ENCODE results near the gene RFX4.

The RFX4 gene

DNA sequence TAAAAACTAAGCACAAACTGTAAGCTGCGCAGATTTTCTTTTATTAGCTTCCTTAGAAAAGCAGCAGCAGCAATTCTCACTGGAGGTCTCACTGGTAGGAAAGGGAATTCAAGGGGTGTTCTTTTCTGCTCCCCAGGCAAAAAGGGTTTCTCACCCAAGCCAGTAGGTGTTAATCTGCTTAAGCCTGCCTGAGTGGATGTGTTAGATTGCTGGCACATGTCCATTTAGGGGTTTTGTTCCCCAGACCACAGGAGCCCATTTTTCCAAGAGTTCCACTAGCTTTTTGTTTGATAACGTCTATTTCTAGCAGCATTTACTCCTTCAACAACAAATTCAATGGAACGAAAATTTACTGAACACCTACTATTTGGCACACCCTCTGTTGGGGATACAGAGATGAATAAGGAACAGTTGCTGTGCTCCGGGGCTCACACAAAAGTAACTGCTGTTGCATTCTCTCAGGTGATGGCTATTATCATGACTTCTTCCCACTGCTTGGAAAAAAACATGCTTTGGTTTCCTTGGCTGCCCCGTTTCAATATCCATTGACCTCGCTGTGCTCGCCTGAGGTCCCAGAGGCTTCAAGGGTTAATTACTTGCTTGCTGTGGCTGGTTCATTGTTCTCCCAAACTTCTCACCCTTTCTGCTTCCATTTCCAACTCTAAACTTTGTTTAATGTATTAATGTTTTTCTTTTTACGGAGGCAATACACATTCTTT lies 160.6 kb downstream of the RFX4 start:
- Mint-ChIP-seq H3K9me3 (no peaks in the 10 kb centered on the region), H3K4me1 (peaks cover 18% of the 10 kb centered on the region), H3K27ac (no peak overlapping the region), H3K27me3 (peaks cover 4% of the 10 kb centered on the region), H3K36me3 (peaks cover 1% of the 10 kb centered on the region), H3K4me3 (no peak overlapping the region)

DNA sequence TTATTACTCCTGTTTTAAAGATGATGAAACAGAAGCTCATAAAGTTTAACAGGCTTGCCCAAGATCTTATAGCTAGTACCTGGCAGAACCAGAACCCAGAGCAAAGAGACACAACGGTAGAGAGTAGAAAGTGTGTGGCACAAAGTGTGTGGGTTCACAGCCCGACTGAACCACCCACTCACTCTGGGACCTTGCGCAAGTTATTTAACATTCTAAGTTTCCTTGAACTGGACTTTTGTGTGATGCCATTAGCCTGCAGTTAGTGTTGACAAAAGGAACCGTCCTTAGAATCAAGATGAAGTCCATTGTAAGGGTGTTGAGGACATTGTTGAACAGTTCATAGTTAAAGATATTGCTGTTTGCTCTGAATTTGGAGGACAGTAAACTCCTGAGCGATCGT lies 161.8 kb downstream of the RFX4 start:
- Mint-ChIP-seq H3K4me1 (peaks cover 21% of the 10 kb centered on the region), H3K36me3 (peaks cover 1% of the 10 kb centered on the region), H3K9me3 (no peaks in the 10 kb centered on the region), H3K27ac (no peak overlapping the region), H3K27me3 (peaks cover 4% of the 10 kb centered on the region), H3K4me3 (no peak overlapping the region)

DNA sequence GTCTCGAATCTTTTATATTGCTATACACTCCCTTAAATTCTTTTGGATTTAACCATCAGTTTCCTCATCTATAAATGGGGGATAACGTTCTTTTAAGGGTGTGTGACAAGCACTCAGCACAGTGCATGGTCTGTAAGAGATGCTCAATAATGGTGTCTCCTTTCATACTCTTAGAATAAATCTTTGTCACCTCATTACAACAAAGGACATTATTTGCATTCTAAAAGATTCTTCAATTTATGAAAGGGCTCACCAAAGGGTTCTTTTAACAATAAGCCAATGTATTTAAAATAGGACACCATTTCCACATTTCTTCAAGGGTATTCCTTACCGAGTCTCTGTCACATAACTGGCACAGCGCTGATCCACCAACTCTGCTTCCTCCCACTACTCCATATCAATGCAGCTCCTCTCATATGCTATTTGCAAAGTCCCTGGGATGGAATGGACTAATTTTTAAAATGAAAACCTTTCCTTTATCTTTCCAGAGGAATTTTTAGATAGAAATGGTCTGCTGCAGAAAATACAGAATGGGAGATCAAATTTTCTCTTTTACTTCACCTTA lies 162.5 kb downstream of the RFX4 start:
- H3K36me3 Mint-ChIP-seq: peaks cover 1% of the 10 kb centered on the region
- H3K9me3 Mint-ChIP-seq: no peaks in the 10 kb centered on the region
- peaks cover 4% of the 10 kb centered on the region for H3K27me3 Mint-ChIP-seq
- peaks cover 21% of the 10 kb centered on the region for H3K4me1 Mint-ChIP-seq
- H3K27ac Mint-ChIP-seq: no peak overlapping the region
- no peak overlapping the region for H3K4me3 Mint-ChIP-seq

DNA sequence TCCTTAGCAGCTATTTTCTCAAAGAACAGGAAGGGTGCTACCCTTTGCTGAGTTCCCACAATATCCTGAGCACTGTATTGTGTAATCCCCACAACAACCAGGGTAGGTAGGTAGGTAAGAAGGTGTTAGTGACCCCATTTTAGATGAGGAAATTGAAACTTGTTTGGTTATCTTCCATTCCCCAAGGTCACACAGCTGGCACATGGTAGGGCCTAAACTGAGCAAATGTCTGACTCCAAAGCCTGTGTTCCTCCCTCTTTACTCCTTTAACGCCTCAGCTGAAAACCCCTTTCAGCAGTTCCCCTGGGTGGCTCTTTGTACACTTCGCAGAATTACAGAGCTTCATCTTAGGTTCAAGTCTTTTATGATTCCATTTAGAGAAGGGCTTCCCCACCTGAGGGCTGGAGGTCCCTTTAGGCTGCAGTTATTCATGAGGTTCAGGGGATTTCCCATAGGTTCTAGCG lies 165.2 kb downstream of the RFX4 start:
- Mint-ChIP-seq H3K27ac (peak overlapping the region; percentile 93), H3K9me3 (no peaks in the 10 kb centered on the region), H3K4me1 (peaks cover 21% of the 10 kb centered on the region), H3K27me3 (peaks cover 2% of the 10 kb centered on the region), H3K36me3 (peaks cover 1% of the 10 kb centered on the region), H3K4me3 (peak overlapping the region; percentile 70)

DNA sequence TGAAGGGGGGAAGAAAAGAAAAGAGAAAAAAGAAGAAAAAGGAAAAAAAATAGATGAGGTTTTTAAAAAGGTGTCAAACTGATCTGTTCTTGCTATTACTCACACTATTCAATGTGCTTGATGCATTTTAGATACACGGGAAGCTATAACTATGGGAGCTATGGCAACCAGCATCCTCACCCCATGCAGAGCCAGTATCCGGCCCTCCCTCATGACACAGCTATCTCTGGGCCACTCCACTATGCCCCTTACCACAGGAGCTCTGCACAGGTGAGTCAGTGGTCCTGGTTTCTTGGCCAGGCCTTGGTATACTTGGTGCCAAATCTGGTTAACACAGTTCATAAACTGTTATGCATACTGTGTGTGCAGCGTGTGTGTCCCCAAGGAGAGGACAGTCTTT lies 167.7 kb downstream of the RFX4 start:
- H3K4me3 Mint-ChIP-seq: no peak overlapping the region
- H3K9me3 Mint-ChIP-seq: no peaks in the 10 kb centered on the region
- H3K4me1 Mint-ChIP-seq: peaks cover 39% of the 10 kb centered on the region
- H3K36me3 Mint-ChIP-seq: peaks cover 1% of the 10 kb centered on the region
- H3K27ac Mint-ChIP-seq: no peak overlapping the region
- no peaks in the 10 kb centered on the region for H3K27me3 Mint-ChIP-seq

DNA sequence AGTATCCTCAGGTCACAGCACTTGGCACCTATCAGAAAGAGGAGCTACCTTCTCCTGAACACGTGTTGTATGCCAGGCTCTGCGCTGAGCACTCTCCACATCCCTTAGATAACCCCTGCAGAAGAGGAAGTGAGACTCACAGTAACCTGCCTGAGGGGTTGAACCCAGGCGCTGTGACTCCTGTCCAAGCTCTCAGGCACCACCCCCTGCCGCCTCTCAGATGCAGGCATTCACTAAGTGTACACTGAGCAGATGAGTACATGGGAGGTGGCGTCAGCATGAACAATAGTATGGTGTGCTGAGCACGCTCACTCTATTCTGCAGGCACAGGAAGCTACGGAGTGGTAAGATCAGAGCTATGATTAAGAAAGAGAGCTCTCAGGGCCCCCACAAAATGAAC lies 170.7 kb downstream of the RFX4 start:
- Mint-ChIP-seq H3K27me3 (no peaks in the 10 kb centered on the region), H3K27ac (no peak overlapping the region), H3K36me3 (peaks cover 1% of the 10 kb centered on the region), H3K4me1 (peaks cover 22% of the 10 kb centered on the region), H3K4me3 (peak overlapping the region; percentile 33), H3K9me3 (no peaks in the 10 kb centered on the region)

DNA sequence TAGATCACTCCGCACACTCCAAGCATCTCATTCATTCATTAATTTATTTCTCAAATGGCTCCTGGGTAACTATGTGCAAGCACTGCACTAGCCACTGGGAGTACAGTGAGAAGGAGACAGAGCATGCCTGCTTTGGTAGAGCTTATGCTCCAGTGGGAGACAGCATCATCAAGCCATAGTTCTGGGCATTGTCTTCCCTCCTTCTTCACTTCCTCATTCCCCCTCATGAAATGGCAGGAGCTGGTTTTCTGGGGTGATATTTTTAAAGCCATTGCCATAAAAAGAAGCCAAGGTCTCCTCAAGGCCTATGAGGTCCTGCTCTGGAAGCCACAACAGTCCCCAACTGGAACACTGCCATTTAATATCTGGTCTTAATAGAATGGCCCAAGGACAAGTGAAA lies 171.5 kb downstream of the RFX4 start:
- Mint-ChIP-seq H3K36me3 (peaks cover 1% of the 10 kb centered on the region), H3K4me1 (peaks cover 27% of the 10 kb centered on the region), H3K27me3 (no peaks in the 10 kb centered on the region), H3K9me3 (no peaks in the 10 kb centered on the region), H3K4me3 (no peak overlapping the region), H3K27ac (no peak overlapping the region)

DNA sequence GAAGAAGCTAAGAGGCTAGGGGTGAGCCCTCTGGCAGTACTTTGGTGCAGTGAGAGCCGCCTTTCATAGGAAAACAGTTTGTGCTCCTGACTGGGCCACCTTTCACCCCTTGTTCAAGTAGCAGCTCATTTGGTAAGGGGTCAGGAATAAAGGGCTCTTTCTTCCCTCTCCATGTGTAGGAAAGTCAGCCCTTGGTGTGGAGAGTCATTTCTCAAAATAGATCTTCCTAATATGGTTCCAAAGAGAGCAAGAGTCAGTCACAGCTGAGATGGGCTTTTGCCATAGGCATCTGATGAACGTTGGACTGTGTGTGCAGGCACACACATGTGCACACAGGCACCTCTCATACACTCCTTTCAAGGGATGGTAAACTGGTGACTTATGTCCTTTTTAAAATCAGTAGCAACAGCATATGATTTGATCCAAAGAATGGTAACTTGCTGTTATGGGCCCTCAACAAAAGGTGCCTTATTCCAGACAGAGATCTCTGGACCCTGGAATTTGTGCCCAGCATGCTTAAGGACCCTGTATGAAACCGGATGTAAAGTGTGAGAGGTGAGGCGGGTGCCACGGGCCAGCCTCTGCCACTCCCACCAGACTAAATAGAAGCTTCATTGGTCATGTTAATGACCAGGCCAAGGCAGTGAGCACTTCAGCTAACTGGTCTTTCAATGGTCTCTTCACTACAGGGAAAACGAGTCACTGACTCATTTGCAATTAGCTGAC lies 175.0 kb downstream of the RFX4 start:
- H3K27ac Mint-ChIP-seq: no peak overlapping the region

DNA sequence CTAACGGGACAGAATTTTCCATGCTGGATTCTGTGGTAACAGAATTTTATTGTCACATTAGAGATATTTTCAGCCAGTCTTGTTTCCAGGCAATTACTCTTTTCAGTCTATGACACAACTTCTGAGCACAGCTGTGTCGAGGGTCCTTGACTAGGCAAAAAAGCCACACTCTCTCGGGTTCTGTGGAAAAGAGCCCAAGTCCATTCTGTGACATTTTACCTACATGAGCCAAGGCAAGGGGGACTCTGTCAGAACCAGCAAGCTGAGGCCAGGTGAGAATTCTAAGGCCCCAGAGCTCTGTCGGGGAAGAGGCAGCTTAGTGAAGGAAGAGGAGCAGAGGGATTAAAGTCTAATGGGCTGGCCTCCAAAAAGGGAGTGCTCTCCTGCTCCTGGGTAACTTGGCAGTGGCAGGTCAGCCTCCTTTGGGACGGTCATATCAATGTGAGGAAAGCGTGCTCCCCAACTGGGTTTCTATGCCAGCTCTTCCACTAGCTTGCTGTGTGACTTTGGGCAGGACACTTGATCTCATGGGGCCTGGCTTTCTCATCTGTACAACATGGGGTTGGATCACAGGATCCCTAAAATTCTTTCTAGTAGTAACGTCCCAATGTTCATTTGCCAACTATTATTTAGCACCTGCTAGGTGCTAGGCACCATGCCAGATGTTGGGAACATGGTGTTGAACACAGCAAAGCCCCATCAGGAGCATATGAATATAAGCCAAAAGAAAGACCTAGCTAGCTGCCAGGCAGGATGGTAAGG lies 175.7 kb downstream of the RFX4 start:
- no peak overlapping the region for H3K4me3 Mint-ChIP-seq
- H3K4me1 Mint-ChIP-seq: peaks cover 41% of the 10 kb centered on the region
- no peaks in the 10 kb centered on the region for H3K9me3 Mint-ChIP-seq
- H3K36me3 Mint-ChIP-seq: no peaks in the 10 kb centered on the region
- H3K27ac Mint-ChIP-seq: no peak overlapping the region
- H3K27me3 Mint-ChIP-seq: no peaks in the 10 kb centered on the region

More for the DNA sequence above, 175.0 kb downstream of the RFX4 start:
- Mint-ChIP-seq H3K9me3 (no peaks in the 10 kb centered on the region), H3K27me3 (no peaks in the 10 kb centered on the region), H3K4me3 (no peak overlapping the region), H3K36me3 (no peaks in the 10 kb centered on the region), H3K4me1 (peaks cover 46% of the 10 kb centered on the region)

DNA sequence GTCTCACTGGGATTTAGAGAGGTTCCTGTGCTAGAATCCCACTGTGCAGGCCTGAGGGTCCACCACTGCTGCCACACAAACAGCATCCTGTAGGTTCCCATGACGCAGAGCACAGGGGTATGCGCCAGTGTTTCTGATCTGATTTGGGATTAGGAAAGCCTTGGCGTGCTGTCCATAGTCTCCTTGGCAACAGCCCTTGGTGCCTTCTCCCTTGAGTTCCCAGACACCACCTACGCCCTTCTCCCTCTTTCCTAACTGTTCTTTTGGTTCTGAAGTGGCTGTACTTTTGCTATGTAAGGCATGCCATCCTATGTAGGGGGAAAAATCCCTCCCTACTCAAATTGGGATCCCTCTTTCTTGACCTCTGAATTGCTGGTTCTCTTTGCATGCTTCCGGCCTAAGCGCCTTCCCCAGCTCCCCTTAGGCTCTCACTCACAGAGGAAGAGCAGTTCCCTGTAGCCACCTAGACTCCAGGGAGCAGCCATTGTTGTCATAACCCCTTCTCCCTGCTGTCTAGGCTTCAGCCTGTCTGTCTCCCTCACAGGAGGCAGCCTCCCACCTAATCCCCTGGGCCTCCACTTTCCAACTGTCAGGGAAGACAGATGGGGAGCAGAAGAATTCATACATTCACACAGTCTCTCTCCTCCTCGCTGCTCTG lies 176.9 kb downstream of the RFX4 start:
- H3K36me3 Mint-ChIP-seq: no peaks in the 10 kb centered on the region
- no peaks in the 10 kb centered on the region for H3K9me3 Mint-ChIP-seq
- H3K4me1 Mint-ChIP-seq: peaks cover 30% of the 10 kb centered on the region
- peak overlapping the region; percentile 91 for H3K27ac Mint-ChIP-seq
- H3K4me3 Mint-ChIP-seq: peak overlapping the region; percentile 74
- no peaks in the 10 kb centered on the region for H3K27me3 Mint-ChIP-seq

DNA sequence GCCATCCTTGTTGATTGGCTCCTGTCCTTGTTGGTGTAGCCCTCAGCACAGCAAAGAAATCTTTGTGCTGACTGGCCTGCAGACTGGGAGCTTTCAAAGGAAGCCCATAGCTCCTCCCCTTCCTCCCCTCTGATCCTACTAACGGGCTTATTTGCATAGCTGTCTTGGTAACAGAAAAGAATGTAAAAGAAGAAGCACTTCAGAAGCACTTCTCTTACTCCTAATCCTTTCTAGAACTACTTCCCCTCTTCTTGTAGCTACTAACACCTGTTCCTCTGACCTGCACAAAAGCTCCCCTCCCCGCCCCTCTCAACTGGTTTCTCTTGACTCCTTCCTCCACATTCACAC lies 177.4 kb downstream of the RFX4 start:
- Mint-ChIP-seq H3K4me3 (peak overlapping the region; percentile 74), H3K36me3 (no peaks in the 10 kb centered on the region), H3K27ac (peak overlapping the region; percentile 91), H3K4me1 (peaks cover 28% of the 10 kb centered on the region), H3K9me3 (no peaks in the 10 kb centered on the region), H3K27me3 (no peaks in the 10 kb centered on the region)

DNA sequence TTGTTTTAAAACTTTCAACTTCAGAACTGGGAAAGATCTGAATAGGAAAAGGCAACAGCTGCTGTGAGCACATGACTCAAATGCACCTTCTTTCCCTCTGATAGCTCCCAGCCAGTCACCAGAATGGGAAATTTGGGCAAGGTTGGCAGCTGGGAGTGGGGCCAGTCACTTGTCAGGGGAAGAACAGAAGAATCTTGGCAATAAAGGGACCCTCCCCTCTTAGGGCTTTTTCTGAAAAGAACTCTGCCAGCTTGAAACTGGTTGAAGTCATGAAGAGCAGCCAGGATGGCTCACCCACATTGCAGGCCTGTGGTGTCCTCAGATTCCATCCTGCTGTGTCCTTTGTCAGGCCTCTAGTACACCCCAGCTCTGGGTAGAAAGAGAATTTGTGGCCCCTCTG lies 181.4 kb downstream of the RFX4 start:
- Mint-ChIP-seq H3K36me3 (no peaks in the 10 kb centered on the region), H3K4me3 (no peak overlapping the region), H3K27ac (no peak overlapping the region), H3K9me3 (no peaks in the 10 kb centered on the region), H3K4me1 (peaks cover 42% of the 10 kb centered on the region), H3K27me3 (no peaks in the 10 kb centered on the region)

DNA sequence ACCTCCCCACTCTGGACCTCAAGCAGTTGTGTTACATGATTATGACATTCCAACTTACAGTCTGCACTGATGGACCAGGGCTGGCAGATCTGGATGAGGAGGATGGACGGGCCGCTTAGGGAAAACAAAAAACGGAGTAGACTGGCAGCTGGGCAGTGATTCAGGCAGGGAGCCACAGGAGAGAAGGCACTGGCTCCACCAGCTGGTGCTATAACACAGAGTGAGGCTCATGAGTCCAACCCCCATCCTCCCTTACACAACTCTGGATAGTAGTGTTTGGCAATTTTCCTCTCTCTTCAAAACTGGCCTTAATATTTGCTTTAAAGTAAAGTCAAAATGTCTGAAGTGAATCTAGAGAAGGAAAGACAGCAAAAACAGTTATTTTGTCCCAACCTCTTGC lies 181.9 kb downstream of the RFX4 start:
- Mint-ChIP-seq H3K9me3 (no peaks in the 10 kb centered on the region), H3K27me3 (no peaks in the 10 kb centered on the region), H3K36me3 (no peaks in the 10 kb centered on the region), H3K4me1 (peaks cover 37% of the 10 kb centered on the region), H3K4me3 (no peak overlapping the region), H3K27ac (no peak overlapping the region)

DNA sequence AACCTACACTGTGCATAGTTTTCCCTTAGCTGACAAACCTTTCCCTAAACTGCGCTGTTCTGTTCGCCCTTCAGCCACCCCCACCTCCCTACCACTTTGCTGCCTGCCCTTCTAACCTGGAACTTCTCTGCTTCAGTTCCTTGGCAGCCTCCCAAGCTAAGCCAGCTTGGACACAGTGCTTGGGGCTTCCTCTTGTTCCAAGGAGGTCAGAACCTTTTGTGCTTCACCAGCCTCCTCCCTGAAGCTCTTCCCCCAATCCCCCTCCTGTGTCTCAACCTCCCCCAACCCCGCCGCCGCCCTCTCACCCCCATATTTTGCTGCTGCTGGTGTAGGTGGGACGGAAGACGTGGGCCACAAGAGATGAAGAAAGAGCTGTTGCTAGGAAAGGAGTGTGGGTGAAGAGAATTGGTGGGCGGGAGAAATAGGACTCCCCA lies 183.6 kb downstream of the RFX4 start:
- no peaks in the 10 kb centered on the region for H3K36me3 Mint-ChIP-seq
- no peaks in the 10 kb centered on the region for H3K27me3 Mint-ChIP-seq
- H3K4me3 Mint-ChIP-seq: peak overlapping the region; percentile 70
- H3K27ac Mint-ChIP-seq: peak overlapping the region; percentile 36
- no peaks in the 10 kb centered on the region for H3K9me3 Mint-ChIP-seq
- H3K4me1 Mint-ChIP-seq: peaks cover 21% of the 10 kb centered on the region

DNA sequence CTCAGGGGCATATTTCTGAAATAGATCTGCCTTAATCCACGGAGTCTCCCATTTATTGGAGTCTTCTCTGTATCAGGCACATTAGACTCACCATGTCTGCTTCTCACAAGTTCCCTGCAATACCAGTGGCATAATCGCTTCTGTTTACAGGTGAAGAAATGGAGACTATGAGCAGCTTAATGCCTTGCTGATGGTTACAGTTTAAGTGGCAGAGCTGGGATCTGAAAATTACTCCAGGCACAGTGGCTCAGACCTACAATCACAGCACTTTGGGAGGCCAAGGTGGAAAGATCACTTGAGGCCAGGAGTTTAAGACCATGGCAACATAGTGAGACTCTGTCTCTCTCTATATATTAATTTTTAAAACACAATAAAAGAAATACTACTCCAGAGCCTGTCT lies 184.4 kb downstream of the RFX4 start:
- Mint-ChIP-seq H3K4me1 (peaks cover 21% of the 10 kb centered on the region), H3K36me3 (no peaks in the 10 kb centered on the region), H3K27me3 (no peaks in the 10 kb centered on the region), H3K27ac (no peak overlapping the region), H3K4me3 (peak overlapping the region; percentile 70), H3K9me3 (no peaks in the 10 kb centered on the region)

Data from activated naive CD4-positive, alpha-beta T cell treated with anti-CD3 and anti-CD28 coated beads, Interleukin-2, amount 50 U/mL, for 24 hours (primary cell).